Tibial artery (tissue), 4 donors: ENCODE measurements around the gene FCHSD1.
"Not testable (repeated sequence)": the region's sequence is repeated elsewhere in the genome, so short reads cannot be mapped to it uniquely, and the experiment has no call there.

Experiments used
- DNase-seq, 2 donors: peaks; one replicate each; pipeline ENCODE4 v3.0.0-alpha.2; 2019
- H3K27ac ChIP-seq, 2 donors: fragments of 200-600 bp; sonication (generic) in 1 of 2; 1 replicate in 1 of 2; 2 replicates in 1 of 2; pipeline ENCODE4 v1.5.1; 2018 to 2019; ENCODE audit warnings: mild to moderate bottlenecking in 1 of 2
- H3K27me3 ChIP-seq, 2 donors: fragments of 200-600 bp; sonication (generic) in 1 of 2; one replicate each; pipeline versions ENCODE4 v1.5.1 to v1.6.0; 2016 to 2019
- H3K36me3 ChIP-seq, 3 donors: fragments of 200-600 bp; sonication (generic) in 2 of 3; one replicate each; pipeline ENCODE4 v1.5.1; 2016 to 2019; ENCODE audit warnings: mild to moderate bottlenecking in 2 of 3
- H3K4me1 ChIP-seq, 4 donors: fragments of 200-600 bp; sonication (generic) in 2 of 4; 1 replicate in 3 of 4; 2 replicates in 1 of 4; pipeline ENCODE4 v1.5.1; 2016 to 2019
- H3K4me3 ChIP-seq, 2 donors: fragments of 200-600 bp; sonication (generic) in 1 of 2; 1 replicate in 1 of 2; 2 replicates in 1 of 2; pipeline ENCODE4 v1.5.1; 2018 to 2019; ENCODE audit warnings: mild to moderate bottlenecking in 2 of 2
- H3K9me3 ChIP-seq, 3 donors: fragments of 200-600 bp; sonication (generic) in 1 of 3; one replicate each; pipeline ENCODE4 v1.5.1; 2016 to 2019
- intact Hi-C: fragments of 100-400 bp; cut with DNase I; formaldehyde crosslinking; loops from one replicate; pipeline ENCODE4 v1.15.0; 2023; ENCODE audit warnings: low total_unique reads
- TF ChIP-seq, protein P1 (sequence below), 2 experiments: fragments of 200-600 bp in 1 of 2; fragments of 450-650 bp in 1 of 2; IDR thresholded peaks; one replicate each; pipeline ENCODE4 v1.5.1; 2017 to 2019; ENCODE audit warnings: antibody characterized with exemption in 2 of 2, mild to moderate bottlenecking in 1 of 2, moderate library complexity in 1 of 2

FCHSD1 gene

GRCh38 chr5:141611289-141611688 is 39.9 kb downstream of the FCHSD1 start:
- Histone ChIP-seq H3K27ac (no peak overlapping the region), H3K9me3 (no peaks in the 10 kb centered on the region), H3K27me3 (no peaks in the 10 kb centered on the region), H3K4me3 (no peak overlapping the region), H3K36me3 (no peaks in the 10 kb centered on the region), H3K4me1 (peaks cover 0 to 38% (median 17%) of the 10 kb centered on the region in 4 donors)
- TF ChIP-seq, protein P1, sequence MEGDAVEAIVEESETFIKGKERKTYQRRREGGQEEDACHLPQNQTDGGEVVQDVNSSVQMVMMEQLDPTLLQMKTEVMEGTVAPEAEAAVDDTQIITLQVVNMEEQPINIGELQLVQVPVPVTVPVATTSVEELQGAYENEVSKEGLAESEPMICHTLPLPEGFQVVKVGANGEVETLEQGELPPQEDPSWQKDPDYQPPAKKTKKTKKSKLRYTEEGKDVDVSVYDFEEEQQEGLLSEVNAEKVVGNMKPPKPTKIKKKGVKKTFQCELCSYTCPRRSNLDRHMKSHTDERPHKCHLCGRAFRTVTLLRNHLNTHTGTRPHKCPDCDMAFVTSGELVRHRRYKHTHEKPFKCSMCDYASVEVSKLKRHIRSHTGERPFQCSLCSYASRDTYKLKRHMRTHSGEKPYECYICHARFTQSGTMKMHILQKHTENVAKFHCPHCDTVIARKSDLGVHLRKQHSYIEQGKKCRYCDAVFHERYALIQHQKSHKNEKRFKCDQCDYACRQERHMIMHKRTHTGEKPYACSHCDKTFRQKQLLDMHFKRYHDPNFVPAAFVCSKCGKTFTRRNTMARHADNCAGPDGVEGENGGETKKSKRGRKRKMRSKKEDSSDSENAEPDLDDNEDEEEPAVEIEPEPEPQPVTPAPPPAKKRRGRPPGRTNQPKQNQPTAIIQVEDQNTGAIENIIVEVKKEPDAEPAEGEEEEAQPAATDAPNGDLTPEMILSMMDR (IDR thresholded peaks at IDR 0.05): no peak
- DNase-seq: no peak
- intact Hi-C loops: no loop called here

DNA sequence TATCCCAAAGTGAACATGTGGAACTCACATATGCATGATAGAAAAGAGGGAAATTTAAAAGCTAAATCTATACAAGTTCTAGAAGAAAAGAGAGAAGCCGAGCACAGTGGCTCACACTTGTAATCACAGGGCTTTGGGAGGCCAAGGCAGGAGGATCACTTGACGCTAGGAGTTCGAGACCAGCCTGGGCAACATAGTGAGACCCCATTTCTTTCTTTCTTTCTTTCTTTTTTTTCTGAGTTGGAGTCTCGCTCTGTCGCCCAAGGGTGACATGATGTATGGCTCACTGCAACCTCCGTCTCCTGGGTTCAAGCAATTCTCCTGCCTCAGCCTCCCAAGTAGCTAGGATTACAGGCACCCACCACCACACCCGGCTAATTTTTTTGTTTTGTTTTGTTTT is 41.3 kb downstream of the FCHSD1 start:
- intact Hi-C loops, H3K27ac ChIP-seq, H3K27me3 ChIP-seq, DNase-seq, H3K36me3 ChIP-seq, H3K4me3 ChIP-seq, H3K9me3 ChIP-seq: not testable (repeated sequence)
- peaks cover 0 to 38% (median 18%) of the 10 kb centered on the region in 4 donors for H3K4me1 ChIP-seq

- Histone ChIP-seq H3K27me3 (no peaks in the 10 kb centered on the region), H3K27ac (no peak overlapping the region), H3K4me1 (peaks cover 0 to 39% (median 21%) of the 10 kb centered on the region in 4 donors), H3K36me3 (no peaks in the 10 kb centered on the region), H3K9me3 (no peaks in the 10 kb centered on the region), H3K4me3 (no peak overlapping the region)
- TF ChIP-seq, protein P1 (IDR thresholded peaks at IDR 0.05): no peak
- DNase-seq: no peak
- intact Hi-C loops: no loop called here
Measured at GRCh38 chr5:141609044-141609443, 42.2 kb downstream of the FCHSD1 start.

DNA sequence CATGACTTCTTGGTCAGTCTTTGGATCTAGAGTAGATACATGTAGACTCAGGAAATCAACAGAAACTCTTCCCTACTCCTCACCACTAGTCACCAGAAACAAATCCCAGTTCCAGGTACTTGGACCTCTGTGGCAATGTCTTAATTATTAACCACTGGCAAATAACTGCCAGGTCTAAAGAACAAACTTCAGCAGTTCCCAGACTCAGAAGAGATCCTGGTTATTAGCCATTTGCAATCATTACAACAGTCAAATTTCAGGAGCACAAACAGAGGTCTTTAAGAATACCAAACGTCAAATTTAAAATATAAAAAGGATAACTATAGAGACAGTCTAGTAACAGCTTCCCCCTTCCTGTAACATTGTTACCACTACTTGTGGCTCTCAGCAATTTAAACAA is 42.7 kb downstream of the FCHSD1 start:
- H3K36me3 ChIP-seq: no peaks in the 10 kb centered on the region
- H3K9me3 ChIP-seq: no peaks in the 10 kb centered on the region
- intact Hi-C loops: no loop called here
- H3K27ac ChIP-seq: no peak overlapping the region
- no peaks in the 10 kb centered on the region for H3K27me3 ChIP-seq
- H3K4me3 ChIP-seq: no peak overlapping the region
- DNase-seq: no peak
- peaks cover 0 to 39% (median 24%) of the 10 kb centered on the region in 4 donors for H3K4me1 ChIP-seq
- TF ChIP-seq, protein P1 (IDR thresholded peaks at IDR 0.05): no peak

GRCh38 chr5:141608046-141608445 is 43.2 kb downstream of the FCHSD1 start:
- Histone ChIP-seq H3K27ac (no peak overlapping the region), H3K4me3 (no peak overlapping the region), H3K9me3 (no peaks in the 10 kb centered on the region), H3K36me3 (no peaks in the 10 kb centered on the region), H3K27me3 (no peaks in the 10 kb centered on the region), H3K4me1 (peaks cover 0 to 39% (median 25%) of the 10 kb centered on the region in 4 donors)
- intact Hi-C loops: no loop called here
- TF ChIP-seq, protein P1 (IDR thresholded peaks at IDR 0.05): no peak
- DNase-seq: no peak

DNA sequence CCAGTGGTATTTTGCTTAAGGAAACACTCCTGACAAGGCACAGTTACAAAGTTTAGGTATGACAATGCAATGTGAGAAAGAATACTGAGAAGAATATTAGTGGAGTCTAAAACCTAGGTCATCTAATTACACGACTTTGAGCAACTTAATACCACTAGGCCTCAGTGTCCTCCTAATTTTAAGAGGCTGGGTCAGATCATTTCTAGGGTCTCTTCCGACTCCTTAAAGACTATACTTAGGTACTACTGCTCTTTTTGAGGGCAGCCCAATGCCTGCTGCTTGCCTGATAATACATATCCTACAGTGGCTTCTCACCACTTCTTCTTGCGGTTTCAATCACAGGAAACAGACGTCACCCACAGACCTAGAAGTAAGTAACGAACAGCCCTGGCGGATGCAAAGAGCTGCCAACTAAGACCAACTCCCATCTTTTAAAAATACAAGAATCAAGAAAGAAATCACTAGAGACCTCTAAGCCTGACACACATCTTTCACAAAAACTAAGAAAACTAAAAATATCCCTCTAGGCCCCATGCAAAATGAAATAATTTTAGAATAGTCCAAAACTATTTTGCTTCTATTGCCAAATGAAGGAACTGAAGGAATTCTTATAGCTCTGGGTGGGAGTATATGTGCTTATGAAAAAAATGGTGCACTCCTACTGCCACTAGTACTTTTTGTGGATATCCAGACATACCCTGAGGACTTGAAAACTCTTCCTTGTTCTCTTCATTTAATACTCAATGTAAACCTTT is 45.5 kb downstream of the FCHSD1 start:
- H3K4me3 ChIP-seq: peak overlapping the region in 1 of 2 donors; percentile 17
- no peaks in the 10 kb centered on the region for H3K36me3 ChIP-seq
- H3K9me3 ChIP-seq: no peaks in the 10 kb centered on the region
- intact Hi-C loops: no loop called here
- DNase-seq: peak in 1 of 2 donors; percentile 61
- TF ChIP-seq, protein P1 (IDR thresholded peaks at IDR 0.05): no peak
- H3K27ac ChIP-seq: peak overlapping the region; percentile 73
- H3K4me1 ChIP-seq: peaks cover 0 to 49% (median 20%) of the 10 kb centered on the region in 4 donors
- no peaks in the 10 kb centered on the region for H3K27me3 ChIP-seq
